CD4-positive, alpha-beta T cell treated with Interleukin-12 subunit alpha and Interleukin-12 subunit beta, for 1 hour (primary cell): Measurements from ENCODE around the gene MAP4K1.

Experiments
- DNase-seq: peaks from one replicate; pipeline ENCODE4 v3.0.0-alpha.2; 2020

Gene MAP4K1

DNA sequence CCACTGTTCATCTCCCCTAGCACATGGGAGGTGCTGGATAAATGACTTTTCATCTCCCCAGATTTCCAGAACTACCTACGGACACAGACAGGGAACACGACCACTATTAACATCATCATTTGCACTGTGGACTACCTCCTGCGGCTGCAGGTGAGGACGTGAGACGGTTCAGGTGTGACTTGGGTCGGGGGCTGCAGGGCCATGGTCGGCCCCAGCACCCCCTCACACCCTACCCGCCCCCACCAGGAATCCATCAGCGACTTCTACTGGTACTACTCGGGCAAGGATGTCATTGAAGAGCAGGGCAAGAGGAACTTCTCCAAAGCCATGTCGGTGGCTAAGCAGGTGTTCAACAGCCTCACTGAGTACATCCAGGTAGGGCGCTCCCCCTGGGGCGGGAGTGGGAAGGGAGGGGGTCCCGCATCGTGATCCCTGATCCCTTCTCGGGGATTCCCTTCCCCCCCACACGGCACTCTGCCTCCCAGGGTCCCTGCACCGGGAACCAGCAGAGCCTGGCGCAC, 74.4 kb downstream of the MAP4K1 start:
- no peak for DNase-seq

DNA sequence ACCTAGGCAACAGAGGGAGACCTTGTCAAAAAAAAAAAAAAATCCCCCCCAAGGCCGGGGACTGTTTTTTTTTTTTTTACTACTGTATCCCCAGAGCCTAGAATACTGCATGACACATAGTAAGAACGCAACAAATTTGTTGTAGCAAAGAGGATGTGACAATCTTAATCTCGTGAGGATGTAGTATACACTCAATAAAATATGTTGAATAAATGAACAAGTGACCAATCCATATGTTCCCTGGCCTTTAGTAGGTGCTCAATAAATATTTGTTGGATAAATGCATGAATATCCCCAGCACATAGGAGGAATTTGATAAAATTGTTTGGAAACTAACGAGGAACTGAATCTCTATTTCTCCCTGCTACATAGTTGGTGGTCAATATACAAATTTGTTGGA, 75.7 kb downstream of the MAP4K1 start:
- no peak for DNase-seq

DNA sequence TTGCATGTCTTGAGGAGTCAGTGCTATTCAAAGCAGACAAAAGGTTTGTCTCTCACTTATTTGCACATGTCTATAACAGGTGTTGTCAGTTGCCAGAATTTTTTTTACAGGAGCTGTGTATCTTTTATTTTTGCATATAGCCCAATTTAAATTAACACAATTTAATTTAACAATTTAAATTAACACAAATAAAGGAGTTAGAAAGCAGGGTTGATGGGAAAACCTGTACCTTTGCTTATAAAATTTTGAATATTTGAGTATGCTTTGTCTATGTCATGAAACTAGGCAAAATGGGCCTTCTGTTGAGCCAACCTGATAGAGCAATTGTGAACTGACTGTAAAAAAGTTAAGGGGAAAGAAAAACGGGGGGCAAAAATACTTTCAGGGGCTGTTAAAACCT, 78.0 kb downstream of the MAP4K1 start:
- no peak for DNase-seq

DNA sequence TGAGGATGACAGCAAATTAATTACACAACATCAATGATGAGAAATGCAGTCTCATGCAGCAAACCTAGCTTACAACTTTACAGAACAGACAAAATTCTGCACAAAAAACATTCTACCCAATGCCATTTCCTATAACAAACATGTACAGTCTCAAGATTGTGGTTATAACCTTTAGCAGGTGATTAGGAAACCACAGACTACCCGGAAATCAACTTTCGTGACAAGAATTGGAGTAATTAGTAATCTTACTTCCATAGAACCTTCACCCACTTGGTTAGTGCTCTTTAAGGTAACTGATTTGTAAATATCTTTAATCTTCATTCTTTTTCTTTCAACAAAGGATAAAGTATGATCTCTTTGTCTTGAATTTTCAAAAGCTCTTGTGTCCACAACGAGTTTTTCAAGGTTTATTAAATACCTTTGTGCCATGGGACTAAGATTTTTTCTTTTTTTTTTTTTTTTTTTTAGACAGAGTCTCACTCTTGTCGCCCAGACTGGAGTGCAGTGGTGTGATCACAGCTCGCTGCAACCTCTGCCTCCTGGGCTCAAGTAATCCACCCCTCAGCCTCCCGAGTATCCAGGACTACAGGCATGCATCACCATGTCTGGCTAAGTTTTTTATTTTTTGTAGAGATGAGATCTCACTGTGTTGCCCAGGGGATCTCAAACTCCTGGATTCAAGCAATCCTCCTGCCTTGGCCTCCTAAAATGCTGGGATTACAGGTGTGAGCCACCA, 78.8 kb downstream of the MAP4K1 start:
- DNase-seq: peak; percentile 70

DNA sequence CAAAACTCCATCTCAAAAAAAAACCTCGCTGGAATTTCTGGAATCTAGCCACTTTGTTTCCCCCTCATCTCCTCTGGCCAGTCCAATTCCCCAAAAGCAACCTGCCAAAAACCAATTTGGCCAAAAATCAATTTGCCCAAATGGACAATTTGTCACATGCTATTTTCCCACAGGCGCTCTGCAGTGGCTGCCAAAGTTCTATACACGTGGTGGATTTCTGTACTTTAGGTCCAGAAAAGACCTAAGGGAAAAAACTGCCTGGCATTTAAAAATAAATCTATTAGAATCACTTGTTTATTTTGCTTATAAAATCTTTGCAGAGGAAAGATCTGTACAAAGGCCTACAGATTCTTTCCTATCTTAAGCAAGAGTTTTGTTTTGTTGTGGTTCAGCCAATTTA, 79.4 kb downstream of the MAP4K1 start:
- no peak for DNase-seq
